Endodermal cell (in vitro differentiated cells): ENCODE data around the gene SCN2B. TPM values are rescaled to one million over a fixed set of nuclear protein-coding genes. Genes with fewer than 3 reads are reported as not detected.

ENCODE experiments used
- DNase-seq: peaks from one replicate; pipeline ENCODE4 v3.0.0-alpha.2; 2017
- H3K27ac ChIP-seq: 2 replicates; pipeline ENCODE4 v1.5.1; 2013; ENCODE audit warnings: mild to moderate bottlenecking, low read depth, low read length, moderate library complexity
- H3K27me3 ChIP-seq: 2 replicates; pipeline ENCODE4 v1.6.1; 2013; ENCODE audit warnings: mild to moderate bottlenecking, low read length, moderate library complexity; ENCODE audit not compliant: insufficient read depth, control insufficient read depth, poor library complexity, severe bottlenecking
- H3K36me3 ChIP-seq: 2 replicates; pipeline ENCODE4 v1.7.0; 2013; ENCODE audit warnings: mild to moderate bottlenecking, low read length, moderate library complexity; ENCODE audit not compliant: control insufficient read depth, insufficient read depth
- H3K4me1 ChIP-seq: one replicate; pipeline ENCODE4 v1.7.0; 2013; ENCODE audit warnings: low read length; ENCODE audit not compliant: control insufficient read depth, insufficient read depth
- H3K4me3 ChIP-seq: 2 replicates; pipeline ENCODE4 v1.5.1; 2013; ENCODE audit warnings: mild to moderate bottlenecking, low read length, moderate library complexity
- H3K9ac ChIP-seq: 2 replicates; pipeline ENCODE4 v1.6.1; 2013; ENCODE audit warnings: mild to moderate bottlenecking, low read length, moderate library complexity; ENCODE audit not compliant: poor library complexity, severe bottlenecking; ENCODE audit errors: extremely low read depth
- H3K9me3 ChIP-seq: 2 replicates; pipeline ENCODE4 v1.6.1; 2013; ENCODE audit warnings: mild to moderate bottlenecking, low read length, moderate library complexity; ENCODE audit not compliant: control insufficient read depth
- H3K27ac Mint-ChIP-seq: 2 replicates; pipeline ENCODE4 v1.8.0; 2020; ENCODE audit warnings: mixed read lengths
- H3K27me3 Mint-ChIP-seq: 2 replicates; pipeline ENCODE4 v1.8.0; 2021; ENCODE audit warnings: mild to moderate bottlenecking, mixed read lengths; ENCODE audit not compliant: insufficient read depth
- H3K36me3 Mint-ChIP-seq: 2 replicates; pipeline ENCODE4 v1.8.0; 2020; ENCODE audit warnings: low read depth, mixed read lengths
- H3K4me1 Mint-ChIP-seq: 2 replicates; pipeline ENCODE4 v1.8.0; 2020; ENCODE audit warnings: mixed read lengths
- H3K4me3 Mint-ChIP-seq: 2 replicates; pipeline ENCODE4 v1.8.0; 2020; ENCODE audit warnings: mild to moderate bottlenecking, moderate library complexity, mixed read lengths
- H3K9me3 Mint-ChIP-seq: 2 replicates; pipeline ENCODE4 v1.8.0; 2020; ENCODE audit warnings: mild to moderate bottlenecking, mixed read lengths
- WGBS, 2 experiments: methylation state at CpG; one replicate each; pipeline versions ENCODE4 v1.1.5 to v1.1.7; 2013; ENCODE audit warnings: missing lambda C conversion rate in 2 of 2, mixed read lengths in 1 of 2; ENCODE audit not compliant: insufficient coverage in 1 of 2, insufficient read length in 1 of 2; 5-methylcytosine and 5-hydroxymethylcytosine counted together
- total RNA-seq, 2 donors: library from RNA; stranded (reverse); fragmentation: NEBNext Ultra II Directional in 1 of 2; extraction: Animal tissue kit (Norgen Biotek cat#: 25700) in 1 of 2; gene quantifications; 2 replicates in 1 of 2; 3 replicates in 1 of 2; pipeline ENCODE4 v1.2.1, GENCODE V29; 2021
- TF ChIP-seq, protein P1 (sequence below): fragments of 200-600 bp; sonication (generic); conservative IDR thresholded peaks from 2 replicates; pipeline ENCODE4 v1.5.0; 2021; ENCODE audit warnings: antibody characterized with exemption, mild to moderate bottlenecking

Gene SCN2B
- total RNA-seq, 2 donors from 2014 or later: 0.11 to 0.20 TPM

GRCh38 chr11:118136341-118136740 is 40.1 kb downstream of the SCN2B start:
- no peaks in the 10 kb centered on the region for H3K36me3 Mint-ChIP-seq
- peaks cover 9% of the 10 kb centered on the region for H3K27me3 ChIP-seq
- H3K4me1 Mint-ChIP-seq: peaks cover 3% of the 10 kb centered on the region
- H3K27me3 Mint-ChIP-seq: peaks cover 45% of the 10 kb centered on the region
- no peak overlapping the region for H3K4me3 Mint-ChIP-seq
- H3K9me3 Mint-ChIP-seq: no peaks in the 10 kb centered on the region
- TF ChIP-seq, protein P1, sequence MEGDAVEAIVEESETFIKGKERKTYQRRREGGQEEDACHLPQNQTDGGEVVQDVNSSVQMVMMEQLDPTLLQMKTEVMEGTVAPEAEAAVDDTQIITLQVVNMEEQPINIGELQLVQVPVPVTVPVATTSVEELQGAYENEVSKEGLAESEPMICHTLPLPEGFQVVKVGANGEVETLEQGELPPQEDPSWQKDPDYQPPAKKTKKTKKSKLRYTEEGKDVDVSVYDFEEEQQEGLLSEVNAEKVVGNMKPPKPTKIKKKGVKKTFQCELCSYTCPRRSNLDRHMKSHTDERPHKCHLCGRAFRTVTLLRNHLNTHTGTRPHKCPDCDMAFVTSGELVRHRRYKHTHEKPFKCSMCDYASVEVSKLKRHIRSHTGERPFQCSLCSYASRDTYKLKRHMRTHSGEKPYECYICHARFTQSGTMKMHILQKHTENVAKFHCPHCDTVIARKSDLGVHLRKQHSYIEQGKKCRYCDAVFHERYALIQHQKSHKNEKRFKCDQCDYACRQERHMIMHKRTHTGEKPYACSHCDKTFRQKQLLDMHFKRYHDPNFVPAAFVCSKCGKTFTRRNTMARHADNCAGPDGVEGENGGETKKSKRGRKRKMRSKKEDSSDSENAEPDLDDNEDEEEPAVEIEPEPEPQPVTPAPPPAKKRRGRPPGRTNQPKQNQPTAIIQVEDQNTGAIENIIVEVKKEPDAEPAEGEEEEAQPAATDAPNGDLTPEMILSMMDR: no peak
- no peaks in the 10 kb centered on the region for H3K36me3 ChIP-seq
- no peak overlapping the region for H3K27ac Mint-ChIP-seq
- H3K9me3 ChIP-seq: no peaks in the 10 kb centered on the region
- no peak for DNase-seq
- no peak overlapping the region for H3K4me3 ChIP-seq
- H3K9ac ChIP-seq: no peak overlapping the region
- WGBS, 2 experiments: 67% methylated on average over 1 of the region's 2 CpGs; no CpG with 5 or more reads in 1 of the 2 experiments
- no peak overlapping the region for H3K27ac ChIP-seq
- H3K4me1 ChIP-seq: no peaks in the 10 kb centered on the region

DNA sequence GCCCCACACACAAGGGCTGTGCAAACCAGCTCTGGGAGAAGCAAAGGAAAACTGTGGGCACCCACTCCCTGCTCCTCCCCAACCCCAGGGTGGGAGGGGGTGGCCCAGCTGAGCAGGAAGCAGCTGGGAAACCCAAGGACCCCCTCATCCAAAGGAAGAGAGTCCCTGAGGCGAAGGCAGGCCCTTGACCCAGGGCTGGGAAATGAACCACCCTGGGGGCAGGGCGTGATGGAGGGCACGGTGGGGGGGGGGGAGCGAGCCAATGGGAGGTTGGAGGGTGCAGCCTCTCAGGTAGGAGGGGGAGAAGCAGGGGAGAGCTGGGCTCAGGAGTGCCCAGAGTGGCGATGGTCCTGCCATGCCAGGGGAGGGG is 40.7 kb downstream of the SCN2B start:
- no peaks in the 10 kb centered on the region for H3K36me3 ChIP-seq
- H3K4me1 ChIP-seq: no peaks in the 10 kb centered on the region
- peaks cover 41% of the 10 kb centered on the region for H3K27me3 Mint-ChIP-seq
- no peak overlapping the region for H3K4me3 ChIP-seq
- no peaks in the 10 kb centered on the region for H3K9me3 Mint-ChIP-seq
- H3K27ac ChIP-seq: no peak overlapping the region
- H3K4me1 Mint-ChIP-seq: peaks cover 3% of the 10 kb centered on the region
- H3K27me3 ChIP-seq: peaks cover 6% of the 10 kb centered on the region
- 80 to 90% methylated on average over 1 to 4 of the region's 5 CpGs for WGBS, 2 experiments
- DNase-seq: no peak
- H3K9me3 ChIP-seq: no peaks in the 10 kb centered on the region
- H3K9ac ChIP-seq: no peak overlapping the region
- H3K27ac Mint-ChIP-seq: no peak overlapping the region
- no peaks in the 10 kb centered on the region for H3K36me3 Mint-ChIP-seq
- TF ChIP-seq, protein P1: no peak
- H3K4me3 Mint-ChIP-seq: no peak overlapping the region

- WGBS, 2 experiments: 85 to 100% methylated on average over 2 to 6 of the region's 7 CpGs
- H3K27ac Mint-ChIP-seq: no peak overlapping the region
- no peak overlapping the region for H3K4me3 Mint-ChIP-seq
- no peak for DNase-seq
- no peak overlapping the region for H3K9ac ChIP-seq
- no peaks in the 10 kb centered on the region for H3K36me3 ChIP-seq
- no peaks in the 10 kb centered on the region for H3K36me3 Mint-ChIP-seq
- H3K4me1 Mint-ChIP-seq: peaks cover 3% of the 10 kb centered on the region
- TF ChIP-seq, protein P1: no peak
- H3K4me3 ChIP-seq: no peak overlapping the region
- no peaks in the 10 kb centered on the region for H3K9me3 Mint-ChIP-seq
- H3K27me3 ChIP-seq: peaks cover under 1% of the 10 kb centered on the region
- no peaks in the 10 kb centered on the region for H3K9me3 ChIP-seq
- H3K27ac ChIP-seq: no peak overlapping the region
- peaks cover 36% of the 10 kb centered on the region for H3K27me3 Mint-ChIP-seq
- H3K4me1 ChIP-seq: no peaks in the 10 kb centered on the region
These were observed 41.2 kb downstream of the SCN2B start for GRCh38 chr11:118135051-118135795.
